WTC11 (cell line): ENCODE data around the gene IPO11. TPM values are rescaled to one million over a fixed set of nuclear protein-coding genes. Genes with fewer than 3 reads are reported as not detected.

Source experiments
- ATAC-seq: fragments of 200-7000 bp; cut with Tn5 transposase; 2 replicates; pipeline ENCODE4 v1.10.0; 2021; ENCODE audit warnings: mild to moderate bottlenecking, moderate library complexity
- CTCF ChIA-PET: fragments of 300-600 bp; sonication (Branson Sonifier 250); formaldehyde crosslinking; loops from one replicate; lab custom pipeline; 2021; ENCODE audit warnings: antibody characterized with exemption; lab: Charles Lee
- POLR2A ChIA-PET: fragments of 350-600 bp; sonication (Branson Sonifier 250); formaldehyde crosslinking; loops from one replicate; lab custom pipeline; 2021; ENCODE audit warnings: antibody characterized with exemption; lab: Charles Lee
- DNase-seq: peaks from one replicate; pipeline ENCODE4 v3.0.0; 2021; ENCODE audit warnings: low spot score
- H3K27ac Mint-ChIP-seq: 2 replicates; pipeline ENCODE4 v1.8.0; 2021; ENCODE audit warnings: mixed read lengths
- H3K27me3 Mint-ChIP-seq: 2 replicates; pipeline ENCODE4 v1.8.0; 2021; ENCODE audit warnings: low read depth, mild to moderate bottlenecking, moderate library complexity, mixed read lengths
- H3K36me3 Mint-ChIP-seq: 2 replicates; pipeline ENCODE4 v1.8.0; 2021; ENCODE audit warnings: mixed read lengths
- H3K4me1 Mint-ChIP-seq: 2 replicates; pipeline ENCODE4 v1.8.0; 2022; ENCODE audit warnings: mixed read lengths
- H3K4me3 Mint-ChIP-seq: 2 replicates; pipeline ENCODE4 v1.8.0; 2021; ENCODE audit warnings: mild to moderate bottlenecking, moderate library complexity, mixed read lengths
- H3K9me3 Mint-ChIP-seq: 2 replicates; pipeline ENCODE4 v1.8.0; 2021; ENCODE audit warnings: mixed read lengths
- ATF1 ChIP-seq: sonication (generic); formaldehyde crosslinking; IDR thresholded peaks from 2 replicates; pipeline ENCODE4 v1.8.1; 2023; ENCODE audit warnings: mild to moderate bottlenecking, moderate library complexity, missing genetic modification reagents
- CDX4 ChIP-seq: fragments of 250-450 bp; sonication (Bioruptor Pico); IDR thresholded peaks from 2 replicates; pipeline ENCODE4 v1.9.0; 2021; ENCODE audit warnings: moderate library complexity, mild to moderate bottlenecking, inconsistent platforms, borderline replicate concordance
- CREM ChIP-seq: sonication (generic); formaldehyde crosslinking; IDR thresholded peaks from 2 replicates; pipeline ENCODE4 v1.8.1; 2022; ENCODE audit warnings: mild to moderate bottlenecking, missing genetic modification reagents, moderate library complexity
- EMX1 ChIP-seq: fragments of 250-450 bp; sonication (Bioruptor Pico); IDR thresholded peaks from 2 replicates; pipeline ENCODE4 v1.8.0; 2021; ENCODE audit warnings: mild to moderate bottlenecking
- ESRRA ChIP-seq: sonication (generic); formaldehyde crosslinking; IDR thresholded peaks from 2 replicates; pipeline ENCODE4 v1.8.1; 2022; ENCODE audit warnings: mild to moderate bottlenecking, missing genetic modification reagents, borderline replicate concordance
- FOXK1 ChIP-seq: sonication (generic); formaldehyde crosslinking; IDR thresholded peaks from 2 replicates; pipeline ENCODE4 v1.8.0; 2022; ENCODE audit warnings: mild to moderate bottlenecking, moderate library complexity, missing genetic modification reagents
- FOXP1 ChIP-seq: sonication (generic); formaldehyde crosslinking; IDR thresholded peaks from 2 replicates; pipeline ENCODE4 v1.8.0; 2022; ENCODE audit warnings: missing genetic modification reagents, mild to moderate bottlenecking, moderate library complexity, borderline replicate concordance
- GRHL2 ChIP-seq: fragments of 250-450 bp; sonication (Bioruptor Pico); IDR thresholded peaks from 2 replicates; pipeline ENCODE4 v1.8.0; 2022; ENCODE audit warnings: mild to moderate bottlenecking, moderate library complexity; ENCODE audit not compliant: insufficient replicate concordance, severe bottlenecking
- HMGA2 ChIP-seq: fragments of 250-450 bp; sonication (Bioruptor Pico); IDR thresholded peaks from 2 replicates; pipeline ENCODE4 v1.4.0; 2021; ENCODE audit warnings: mild to moderate bottlenecking, moderate library complexity
- MAX ChIP-seq: sonication (generic); formaldehyde crosslinking; IDR thresholded peaks from 2 replicates; pipeline ENCODE4 v1.8.0; 2022; ENCODE audit warnings: mild to moderate bottlenecking, missing genetic modification reagents
- NFE2L1 ChIP-seq: sonication (generic); formaldehyde crosslinking; IDR thresholded peaks from 2 replicates; pipeline ENCODE4 v1.8.1; 2023; ENCODE audit warnings: missing genetic modification reagents
- PREB ChIP-seq: sonication (generic); formaldehyde crosslinking; IDR thresholded peaks from 2 replicates; pipeline ENCODE4 v1.8.1; 2022; ENCODE audit warnings: mild to moderate bottlenecking, missing genetic modification reagents, moderate library complexity, borderline replicate concordance
- RELA ChIP-seq: sonication (generic); formaldehyde crosslinking; IDR thresholded peaks from 2 replicates; pipeline ENCODE4 v1.8.1; 2022; ENCODE audit warnings: missing genetic modification reagents, mild to moderate bottlenecking, borderline replicate concordance
- TEAD1 ChIP-seq: sonication (generic); formaldehyde crosslinking; IDR thresholded peaks from 2 replicates; pipeline ENCODE4 v1.8.0; 2022; ENCODE audit warnings: mild to moderate bottlenecking, missing genetic modification reagents
- TEAD4 ChIP-seq: sonication (generic); formaldehyde crosslinking; IDR thresholded peaks from 2 replicates; pipeline ENCODE4 v1.8.0; 2022; ENCODE audit warnings: mild to moderate bottlenecking, missing genetic modification reagents
- ZMAT4 ChIP-seq: fragments of 250-450 bp; sonication (Bioruptor Pico); IDR thresholded peaks from 2 replicates; pipeline ENCODE4 v1.9.0; 2021; ENCODE audit warnings: mild to moderate bottlenecking
- ZNF219 ChIP-seq: sonication (generic); formaldehyde crosslinking; IDR thresholded peaks from 2 replicates; pipeline ENCODE4 v1.8.0; 2023; ENCODE audit warnings: missing genetic modification reagents, mild to moderate bottlenecking, borderline replicate concordance
- ZNF317 ChIP-seq: sonication (generic); formaldehyde crosslinking; IDR thresholded peaks from 2 replicates; pipeline ENCODE4 v1.8.1; 2023; ENCODE audit warnings: low read depth, mild to moderate bottlenecking, moderate library complexity, missing genetic modification reagents, borderline replicate concordance
- ZNF671 ChIP-seq: fragments of 250-450 bp; sonication (Bioruptor Pico); IDR thresholded peaks from 2 replicates; pipeline ENCODE4 v1.8.0; 2021; ENCODE audit warnings: mild to moderate bottlenecking
- total RNA-seq: library from RNA; stranded (reverse); gene quantifications from 3 replicates; pipeline ENCODE4 v1.2.3, GENCODE V29; 2021

Gene IPO11
- total RNA-seq, 1 experiment from 2014 or later = 61.9 TPM

- ChIA-PET CTCF (no interaction called here), POLR2A (no interaction called here)
- Mint-ChIP-seq H3K9me3 (no peaks in the 10 kb centered on the region), H3K27ac (no peak overlapping the region), H3K4me3 (no peak overlapping the region), H3K4me1 (peaks cover 4% of the 10 kb centered on the region), H3K36me3 (no peaks in the 10 kb centered on the region), H3K27me3 (no peaks in the 10 kb centered on the region)
- no peak for DNase-seq
- ATAC-seq = no peak
- no peak for TF ChIP-seq MAX
Measured at GRCh38 chr5:62575489-62575888, 162.9 kb downstream of the IPO11 start.

GRCh38 chr5:62576570-62577170 lies 164.1 kb downstream of the IPO11 start:
- no peak overlapping the region for H3K27ac Mint-ChIP-seq
- DNase-seq (no peak), ATAC-seq (no peak)
- no peaks in the 10 kb centered on the region for H3K9me3 Mint-ChIP-seq
- TF ChIP-seq ATF1 (CRISPR knock-in tag) (no peak), PREB (CRISPR knock-in tag) (no peak), HMGA2 (CRISPR knock-in tag) (no peak), FOXK1 (CRISPR knock-in tag) (no peak), EMX1 (CRISPR knock-in tag) (no peak), ZNF317 (CRISPR knock-in tag) (no peak), ZMAT4 (no peak), CDX4 (CRISPR knock-in tag) (no peak), FOXP1 (CRISPR knock-in tag) (no peak), CREM (CRISPR knock-in tag) (no peak), ESRRA (CRISPR knock-in tag) (no peak)
- H3K27me3 Mint-ChIP-seq = no peaks in the 10 kb centered on the region
- CTCF ChIA-PET = no interaction called here
- POLR2A ChIA-PET = no interaction called here
- no peaks in the 10 kb centered on the region for H3K36me3 Mint-ChIP-seq
- H3K4me1 Mint-ChIP-seq = peaks cover 5% of the 10 kb centered on the region
- H3K4me3 Mint-ChIP-seq = no peak overlapping the region

GRCh38 chr5:62577488-62577887 lies 164.9 kb downstream of the IPO11 start:
- ATAC-seq = no peak
- peaks cover 6% of the 10 kb centered on the region for H3K4me1 Mint-ChIP-seq
- DNase-seq = no peak
- CTCF ChIA-PET = interaction anchor here (1.2 kb wide), 1 partner anchor 13 kb away, joined by 3 read pairs; no protein-coding TSS in a partner anchor
- TF ChIP-seq TEAD4 (CRISPR knock-in tag) = no peak
- TF ChIP-seq RELA = no peak
- TF ChIP-seq ATF1 (CRISPR knock-in tag) = no peak
- no peak for TF ChIP-seq ZNF219 (CRISPR knock-in tag)
- TF ChIP-seq TEAD1 (CRISPR knock-in tag) = no peak
- no peak for TF ChIP-seq ZNF671 (CRISPR knock-in tag)
- no peak for TF ChIP-seq NFE2L1 (CRISPR knock-in tag)
- no peak for TF ChIP-seq GRHL2 (CRISPR knock-in tag)
- H3K36me3 Mint-ChIP-seq = no peaks in the 10 kb centered on the region
- H3K27ac Mint-ChIP-seq = no peak overlapping the region
- H3K27me3 Mint-ChIP-seq = no peaks in the 10 kb centered on the region
- no peak overlapping the region for H3K4me3 Mint-ChIP-seq
- POLR2A ChIA-PET = no interaction called here
- no peaks in the 10 kb centered on the region for H3K9me3 Mint-ChIP-seq
